ENCODE measurements around the gene ATP6V0E1. TPM values are rescaled to one million over a fixed set of nuclear protein-coding genes. Genes with fewer than 3 reads are reported as not detected.

The ATP6V0E1 gene
- total and polyA plus RNA-seq, 2 of the 8 experiments (the other 6 are each of a cell fraction or from before 2014, with no cell fraction given) = 108 to 134 TPM

GRCh38 chr5:172936401-172936800 lies 47.2 kb upstream of the ATP6V0E1 start (continued):
- TF ChIP-seq, protein P1, sequence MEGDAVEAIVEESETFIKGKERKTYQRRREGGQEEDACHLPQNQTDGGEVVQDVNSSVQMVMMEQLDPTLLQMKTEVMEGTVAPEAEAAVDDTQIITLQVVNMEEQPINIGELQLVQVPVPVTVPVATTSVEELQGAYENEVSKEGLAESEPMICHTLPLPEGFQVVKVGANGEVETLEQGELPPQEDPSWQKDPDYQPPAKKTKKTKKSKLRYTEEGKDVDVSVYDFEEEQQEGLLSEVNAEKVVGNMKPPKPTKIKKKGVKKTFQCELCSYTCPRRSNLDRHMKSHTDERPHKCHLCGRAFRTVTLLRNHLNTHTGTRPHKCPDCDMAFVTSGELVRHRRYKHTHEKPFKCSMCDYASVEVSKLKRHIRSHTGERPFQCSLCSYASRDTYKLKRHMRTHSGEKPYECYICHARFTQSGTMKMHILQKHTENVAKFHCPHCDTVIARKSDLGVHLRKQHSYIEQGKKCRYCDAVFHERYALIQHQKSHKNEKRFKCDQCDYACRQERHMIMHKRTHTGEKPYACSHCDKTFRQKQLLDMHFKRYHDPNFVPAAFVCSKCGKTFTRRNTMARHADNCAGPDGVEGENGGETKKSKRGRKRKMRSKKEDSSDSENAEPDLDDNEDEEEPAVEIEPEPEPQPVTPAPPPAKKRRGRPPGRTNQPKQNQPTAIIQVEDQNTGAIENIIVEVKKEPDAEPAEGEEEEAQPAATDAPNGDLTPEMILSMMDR (IDR thresholded peaks at IDR 0.05; ENCODE audit: control extremely low read depth in 1 of 3, insufficient read depth in 1 of 3, low read depth in 1 of 3, low read length in 3 of 3) = no peak
- TF ChIP-seq BRCA1 (IDR thresholded peaks at IDR 0.05; ENCODE audit: low read depth, low read length) (no peak), SP1 (IDR thresholded peaks at IDR 0.05; ENCODE audit: low read depth, low read length) (no peak)
- TF ChIP-seq, protein P2, sequence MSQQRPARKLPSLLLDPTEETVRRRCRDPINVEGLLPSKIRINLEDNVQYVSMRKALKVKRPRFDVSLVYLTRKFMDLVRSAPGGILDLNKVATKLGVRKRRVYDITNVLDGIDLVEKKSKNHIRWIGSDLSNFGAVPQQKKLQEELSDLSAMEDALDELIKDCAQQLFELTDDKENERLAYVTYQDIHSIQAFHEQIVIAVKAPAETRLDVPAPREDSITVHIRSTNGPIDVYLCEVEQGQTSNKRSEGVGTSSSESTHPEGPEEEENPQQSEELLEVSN (IDR thresholded peaks at IDR 0.05) = no peak
